ENCODE measurements around the gene PPP1R12B. TPM values are rescaled to one million over a fixed set of nuclear protein-coding genes. Genes with fewer than 3 reads are reported as not detected.
"Not testable (repeated sequence)": the region's sequence is repeated elsewhere in the genome, so short reads cannot be mapped to it uniquely, and the experiment has no call there.

The PPP1R12B gene
- total RNA-seq, 4 donors from 2014 or later, result 747 to 1,375 (median 979) TPM

- peak overlapping the region; percentile 78 to 97 (median 86) for H3K27ac ChIP-seq
- H3K4me1 ChIP-seq, result peaks cover 54 to 94% (median 60%) of the 10 kb centered on the region in 3 donors
- TF ChIP-seq POLR2AphosphoS5 (IDR thresholded peaks at IDR 0.05) (peak; percentile 80), EP300 (IDR thresholded peaks at IDR 0.05) (no peak)
- no peaks in the 10 kb centered on the region for H3K27me3 ChIP-seq
- peak; percentile 80 for ATAC-seq
- no peaks in the 10 kb centered on the region for H3K9me3 ChIP-seq
- peaks cover 9 to 52% of the 10 kb centered on the region in 2 donors for H3K36me3 ChIP-seq
- H3K4me3 ChIP-seq, result no peak overlapping the region
- 14 to 33% methylated on average over 1 of the region's 1 CpG for WGBS, 2 donors (ENCODE audit: low coverage in 1 of 2)
Measured at GRCh38 chr1:202576816-202577215, 228.3 kb downstream of the PPP1R12B start.

GRCh38 chr1:202577381-202577780 is 228.9 kb downstream of the PPP1R12B start:
- TF ChIP-seq CTCF (IDR thresholded peaks at IDR 0.05) (no peak), POLR2AphosphoS5 (IDR thresholded peaks at IDR 0.05) (no peak)
- 0 to 5% methylated on average over 2 of the region's 2 CpGs for WGBS, 2 donors (ENCODE audit: low coverage in 1 of 2)
- Histone ChIP-seq H3K4me1 (peaks cover 54 to 93% (median 60%) of the 10 kb centered on the region in 3 donors), H3K36me3 (peaks cover 9 to 52% of the 10 kb centered on the region in 2 donors), H3K27me3 (no peaks in the 10 kb centered on the region), H3K4me3 (no peak overlapping the region), H3K9me3 (no peaks in the 10 kb centered on the region), H3K27ac (peak overlapping the region; percentile 78 to 97 (median 86))
- ATAC-seq, result no peak

GRCh38 chr1:202578001-202578504 is 229.6 kb downstream of the PPP1R12B start:
- H3K4me3 ChIP-seq, result no peak overlapping the region
- ATAC-seq, result no peak
- peak overlapping the region; percentile 78 to 97 (median 86) for H3K27ac ChIP-seq
- H3K27me3 ChIP-seq, result no peaks in the 10 kb centered on the region
- peaks cover 51 to 87% (median 58%) of the 10 kb centered on the region in 3 donors for H3K4me1 ChIP-seq
- H3K9me3 ChIP-seq, result no peaks in the 10 kb centered on the region
- H3K36me3 ChIP-seq, result peaks cover 9 to 52% of the 10 kb centered on the region in 2 donors
- 15 to 20% methylated on average over 4 of the region's 4 CpGs for WGBS, 2 donors (ENCODE audit: low coverage in 1 of 2)
- peak; percentile 69 for TF ChIP-seq POLR2AphosphoS5 (IDR thresholded peaks at IDR 0.05)
- no peak for TF ChIP-seq EP300 (IDR thresholded peaks at IDR 0.05)

GRCh38 chr1:202578565-202578964 is 230.1 kb downstream of the PPP1R12B start:
- Histone ChIP-seq H3K4me3 (no peak overlapping the region), H3K36me3 (peaks cover 9 to 52% of the 10 kb centered on the region in 2 donors), H3K9me3 (no peaks in the 10 kb centered on the region), H3K27me3 (no peaks in the 10 kb centered on the region), H3K27ac (peak overlapping the region; percentile 78 to 97 (median 86)), H3K4me1 (peaks cover 51 to 82% (median 53%) of the 10 kb centered on the region in 3 donors)
- TF ChIP-seq CTCF (IDR thresholded peaks at IDR 0.05) (no peak), EP300 (IDR thresholded peaks at IDR 0.05) (no peak), POLR2A (IDR thresholded peaks at IDR 0.05) (no peak), POLR2AphosphoS5 (IDR thresholded peaks at IDR 0.05) (no peak)
- 15 to 37% methylated on average over 6 of the region's 6 CpGs for WGBS, 2 donors (ENCODE audit: low coverage in 1 of 2)
- peak; percentile 54 for ATAC-seq

- Histone ChIP-seq H3K27me3 (no peaks in the 10 kb centered on the region), H3K9me3 (no peaks in the 10 kb centered on the region), H3K36me3 (peaks cover 9 to 54% of the 10 kb centered on the region in 2 donors), H3K4me3 (no peak overlapping the region), H3K27ac (peak overlapping the region; percentile 78 to 97 (median 86)), H3K4me1 (peaks cover 50 to 79% (median 51%) of the 10 kb centered on the region in 3 donors)
- 22 to 23% methylated on average over 2 of the region's 2 CpGs for WGBS, 2 donors (ENCODE audit: low coverage in 1 of 2)
- ATAC-seq, result peak; percentile 6
- TF ChIP-seq POLR2A (IDR thresholded peaks at IDR 0.05) (no peak), CTCF (IDR thresholded peaks at IDR 0.05) (no peak), POLR2AphosphoS5 (IDR thresholded peaks at IDR 0.05) (peak; percentile 67), EP300 (IDR thresholded peaks at IDR 0.05) (no peak)
Measured at GRCh38 chr1:202579806-202580205, 231.3 kb downstream of the PPP1R12B start.

GRCh38 chr1:202580619-202581018 is 232.1 kb downstream of the PPP1R12B start:
- peak overlapping the region; percentile 78 to 97 (median 86) for H3K27ac ChIP-seq
- ATAC-seq, result no peak
- 29% methylated on average over 1 of the region's 1 CpG; no CpG with 5 or more reads in 1 of the 2 donors for WGBS, 2 donors (ENCODE audit: low coverage in 1 of 2)
- H3K4me1 ChIP-seq, result peaks cover 45 to 79% (median 48%) of the 10 kb centered on the region in 3 donors
- no peak overlapping the region for H3K4me3 ChIP-seq
- no peaks in the 10 kb centered on the region for H3K27me3 ChIP-seq
- TF ChIP-seq CTCF (IDR thresholded peaks at IDR 0.05) (no peak), POLR2AphosphoS5 (IDR thresholded peaks at IDR 0.05) (no peak), POLR2A (IDR thresholded peaks at IDR 0.05) (no peak), EP300 (IDR thresholded peaks at IDR 0.05) (no peak)
- no peaks in the 10 kb centered on the region for H3K9me3 ChIP-seq
- H3K36me3 ChIP-seq, result peaks cover 5 to 51% of the 10 kb centered on the region in 2 donors

GRCh38 chr1:202582350-202582749 is 233.9 kb downstream of the PPP1R12B start:
- Histone ChIP-seq H3K36me3 (peaks cover 5 to 51% of the 10 kb centered on the region in 2 donors), H3K4me1 (peaks cover 37 to 79% (median 44%) of the 10 kb centered on the region in 3 donors)

More at GRCh38 chr1:202582350-202582749, 233.9 kb downstream of the PPP1R12B start:
- not testable (repeated sequence) for H3K4me3 ChIP-seq, H3K27me3 ChIP-seq, H3K9me3 ChIP-seq, ATAC-seq
- peak overlapping the region in 3 of 4 donors; percentile 35 to 86 (median 46) for H3K27ac ChIP-seq
- 71% methylated on average over 4 of the region's 5 CpGs; no CpG with 5 or more reads in 1 of the 2 donors for WGBS, 2 donors (ENCODE audit: low coverage in 1 of 2)

All from gastroesophageal sphincter (tissue), 4 donors.